GM19455 (cell line): ENCODE measurements around the gene CDC42BPA.
"Not testable (repeated sequence)": the region's sequence is repeated elsewhere in the genome, so short reads cannot be mapped to it uniquely, and the experiment has no call there.

Experiments
- ATAC-seq: cut with Tn5 transposase; IDR thresholded peaks from one replicate; pipeline ENCODE4 v1.9.1; 2021; ENCODE audit not compliant: unreplicated experiment

The CDC42BPA gene

GRCh38 chr1:227318016-227318852 is at the start of gene CDC42BPA:
TSS of gene CDC42BPA (minus strand) at chr1:227318492. CDS start at chr1:227317182, 1,310 bp downstream.
- ATAC-seq: no peak

GRCh38 chr1:227368009-227368408 is 49.7 kb upstream of the CDC42BPA start:
- no peak for ATAC-seq

- no peak for ATAC-seq
Observed at GRCh38 chr1:227365473-227366431, 47.5 kb upstream of the CDC42BPA start.

- ATAC-seq: no peak
Observed at GRCh38 chr1:227364657-227365056, 46.4 kb upstream of the CDC42BPA start.

GRCh38 chr1:227363825-227364224 is 45.5 kb upstream of the CDC42BPA start:
- no peak for ATAC-seq

- ATAC-seq: no peak
Observed at GRCh38 chr1:227362039-227362438, 43.7 kb upstream of the CDC42BPA start.

- no peak for ATAC-seq
Observed at GRCh38 chr1:227357927-227358302, 39.6 kb upstream of the CDC42BPA start.

- ATAC-seq: no peak
Observed at GRCh38 chr1:227357171-227357926, 39.1 kb upstream of the CDC42BPA start.

- no peak for ATAC-seq
Observed at GRCh38 chr1:227356620-227357146, 38.4 kb upstream of the CDC42BPA start.

GRCh38 chr1:227355542-227356245 is 37.4 kb upstream of the CDC42BPA start:
- ATAC-seq: no peak

GRCh38 chr1:227353186-227353585 is 34.9 kb upstream of the CDC42BPA start:
- ATAC-seq: no peak

- not testable (repeated sequence) for ATAC-seq
Observed at GRCh38 chr1:227352164-227352563, 33.9 kb upstream of the CDC42BPA start.

- ATAC-seq: no peak
Observed at GRCh38 chr1:227351443-227351842, 33.2 kb upstream of the CDC42BPA start.

GRCh38 chr1:227349967-227350366 is 31.7 kb upstream of the CDC42BPA start:
- no peak for ATAC-seq

GRCh38 chr1:227343727-227344551 is 25.6 kb upstream of the CDC42BPA start:
- no peak for ATAC-seq

GRCh38 chr1:227343206-227343605 is 24.9 kb upstream of the CDC42BPA start:
- ATAC-seq: no peak

- ATAC-seq: no peak
Observed at GRCh38 chr1:227342075-227342829, 24.0 kb upstream of the CDC42BPA start.

GRCh38 chr1:227336136-227336535 is 17.8 kb upstream of the CDC42BPA start:
- not testable (repeated sequence) for ATAC-seq
